ENCODE measurements around the gene CEP112.

- TF ChIP-seq CTCF (IDR thresholded peaks at IDR 0.05; ENCODE audit: insufficient read depth, low read depth, low read length), result no peak
- TF ChIP-seq EZH2 (IDR thresholded peaks at IDR 0.05; ENCODE audit: insufficient read depth, low read length), result no peak
Measured at GRCh38 chr17:66222798-66223350, 30.9 kb upstream of the CEP112 start.

Measured in astrocyte (in vitro differentiated cells and primary cell).